Measurements from ENCODE around the gene ST3GAL6.
A peak's percentile ranks its signal among the peaks of the same experiment; 100 is the strongest.

ST3GAL6 gene

GRCh38 chr3:98763076-98763475, at the start of gene ST3GAL6:
TSS of gene ST3GAL6 (plus strand) at chr3:98763340. CDS start at chr3:98768441, 5,101 bp downstream.
- DNase-seq: no peak

GRCh38 chr3:98713984-98714383, 49.2 kb upstream of the ST3GAL6 start:
- DNase-seq: no peak

- no peak for DNase-seq
These were observed 45.6 kb upstream of the ST3GAL6 start for GRCh38 chr3:98717584-98717983.

- no peak for DNase-seq
These were observed 44.4 kb upstream of the ST3GAL6 start for GRCh38 chr3:98718730-98719129.

- DNase-seq: no peak
These were observed 41.4 kb upstream of the ST3GAL6 start for GRCh38 chr3:98721776-98722175.

- no peak for DNase-seq
These were observed 40.8 kb upstream of the ST3GAL6 start for GRCh38 chr3:98722389-98722788.

GRCh38 chr3:98725352-98725751, 37.8 kb upstream of the ST3GAL6 start:
- DNase-seq: no peak

GRCh38 chr3:98726084-98726483, 37.1 kb upstream of the ST3GAL6 start:
- DNase-seq: no peak

- DNase-seq: no peak
These were observed 35.5 kb upstream of the ST3GAL6 start for GRCh38 chr3:98727638-98728037.

GRCh38 chr3:98728672-98729071, 34.5 kb upstream of the ST3GAL6 start:
- DNase-seq: no peak

GRCh38 chr3:98730338-98730737, 32.8 kb upstream of the ST3GAL6 start:
- no peak for DNase-seq

GRCh38 chr3:98730886-98731537, 32.1 kb upstream of the ST3GAL6 start:
- no peak for DNase-seq

- DNase-seq: peak in 1 of 6 experiments; percentile 10
These were observed 31.3 kb upstream of the ST3GAL6 start for GRCh38 chr3:98731720-98732285.

GRCh38 chr3:98732286-98733052, 30.7 kb upstream of the ST3GAL6 start:
- peak in 1 of 6 experiments; percentile 16 for DNase-seq

GRCh38 chr3:98733053-98733811, 29.9 kb upstream of the ST3GAL6 start:
- DNase-seq: peak in 2 of 6 experiments; percentile 3 to 21

GRCh38 chr3:98733812-98734281, 29.3 kb upstream of the ST3GAL6 start:
- DNase-seq: no peak

GRCh38 chr3:98734306-98734705, 28.8 kb upstream of the ST3GAL6 start:
- DNase-seq: no peak

- DNase-seq: no peak
These were observed 28.4 kb upstream of the ST3GAL6 start for GRCh38 chr3:98734735-98735134.

- no peak for DNase-seq
These were observed 27.8 kb upstream of the ST3GAL6 start for GRCh38 chr3:98735296-98735695.

GRCh38 chr3:98735761-98736269, 27.3 kb upstream of the ST3GAL6 start:
- no peak for DNase-seq

GRCh38 chr3:98737301-98737700, 25.8 kb upstream of the ST3GAL6 start:
- DNase-seq: no peak

- DNase-seq: no peak
These were observed 23.9 kb upstream of the ST3GAL6 start for GRCh38 chr3:98739266-98739665.

GRCh38 chr3:98740324-98740723, 22.8 kb upstream of the ST3GAL6 start:
- DNase-seq: no peak
